Endodermal cell (in vitro differentiated cells): ENCODE measurements around the gene MAPRE2. TPM values are rescaled to one million over a fixed set of nuclear protein-coding genes. Genes with fewer than 3 reads are reported as not detected.

Source experiments
- DNase-seq: peaks from one replicate; pipeline ENCODE4 v3.0.0-alpha.2; 2017
- H3K27ac ChIP-seq: 2 replicates; pipeline ENCODE4 v1.5.1; 2013; ENCODE audit warnings: mild to moderate bottlenecking, low read depth, low read length, moderate library complexity
- H3K27me3 ChIP-seq: 2 replicates; pipeline ENCODE4 v1.6.1; 2013; ENCODE audit warnings: mild to moderate bottlenecking, low read length, moderate library complexity; ENCODE audit not compliant: insufficient read depth, control insufficient read depth, poor library complexity, severe bottlenecking
- H3K36me3 ChIP-seq: 2 replicates; pipeline ENCODE4 v1.7.0; 2013; ENCODE audit warnings: mild to moderate bottlenecking, low read length, moderate library complexity; ENCODE audit not compliant: control insufficient read depth, insufficient read depth
- H3K4me1 ChIP-seq: one replicate; pipeline ENCODE4 v1.7.0; 2013; ENCODE audit warnings: low read length; ENCODE audit not compliant: control insufficient read depth, insufficient read depth
- H3K4me3 ChIP-seq: 2 replicates; pipeline ENCODE4 v1.5.1; 2013; ENCODE audit warnings: mild to moderate bottlenecking, low read length, moderate library complexity
- H3K9ac ChIP-seq: 2 replicates; pipeline ENCODE4 v1.6.1; 2013; ENCODE audit warnings: mild to moderate bottlenecking, low read length, moderate library complexity; ENCODE audit not compliant: poor library complexity, severe bottlenecking; ENCODE audit errors: extremely low read depth
- H3K9me3 ChIP-seq: 2 replicates; pipeline ENCODE4 v1.6.1; 2013; ENCODE audit warnings: mild to moderate bottlenecking, low read length, moderate library complexity; ENCODE audit not compliant: control insufficient read depth
- H3K27ac Mint-ChIP-seq: 2 replicates; pipeline ENCODE4 v1.8.0; 2020; ENCODE audit warnings: mixed read lengths
- H3K27me3 Mint-ChIP-seq: 2 replicates; pipeline ENCODE4 v1.8.0; 2021; ENCODE audit warnings: mild to moderate bottlenecking, mixed read lengths; ENCODE audit not compliant: insufficient read depth
- H3K36me3 Mint-ChIP-seq: 2 replicates; pipeline ENCODE4 v1.8.0; 2020; ENCODE audit warnings: low read depth, mixed read lengths
- H3K4me1 Mint-ChIP-seq: 2 replicates; pipeline ENCODE4 v1.8.0; 2020; ENCODE audit warnings: mixed read lengths
- H3K4me3 Mint-ChIP-seq: 2 replicates; pipeline ENCODE4 v1.8.0; 2020; ENCODE audit warnings: mild to moderate bottlenecking, moderate library complexity, mixed read lengths
- H3K9me3 Mint-ChIP-seq: 2 replicates; pipeline ENCODE4 v1.8.0; 2020; ENCODE audit warnings: mild to moderate bottlenecking, mixed read lengths
- CTCF ChIP-seq: fragments of 200-600 bp; sonication (generic); conservative IDR thresholded peaks from 2 replicates; pipeline ENCODE4 v1.5.0; 2021; ENCODE audit warnings: antibody characterized with exemption, mild to moderate bottlenecking
- WGBS, 2 experiments: methylation state at CpG; one replicate each; pipeline versions ENCODE4 v1.1.5 to v1.1.7; 2013; ENCODE audit warnings: missing lambda C conversion rate in 2 of 2, mixed read lengths in 1 of 2; ENCODE audit not compliant: insufficient coverage in 1 of 2, insufficient read length in 1 of 2; 5-methylcytosine and 5-hydroxymethylcytosine counted together
- total RNA-seq, 2 donors: library from RNA; stranded (reverse); fragmentation: NEBNext Ultra II Directional in 1 of 2; extraction: Animal tissue kit (Norgen Biotek cat#: 25700) in 1 of 2; gene quantifications; 2 replicates in 1 of 2; 3 replicates in 1 of 2; pipeline ENCODE4 v1.2.1, GENCODE V29; 2021

The MAPRE2 gene
- total RNA-seq, 2 donors from 2014 or later: 15.2 to 16.5 TPM

- Mint-ChIP-seq H3K4me3 (no peak overlapping the region), H3K36me3 (peaks cover 13% of the 10 kb centered on the region), H3K9me3 (no peaks in the 10 kb centered on the region), H3K27me3 (no peaks in the 10 kb centered on the region), H3K4me1 (no peaks in the 10 kb centered on the region), H3K27ac (no peak overlapping the region)
- no peak overlapping the region for H3K4me3 ChIP-seq
- no peak for TF ChIP-seq CTCF
- no peaks in the 10 kb centered on the region for H3K36me3 ChIP-seq
- H3K4me1 ChIP-seq: no peaks in the 10 kb centered on the region
- DNase-seq: no peak
- H3K9ac ChIP-seq: no peak overlapping the region
- no peak overlapping the region for H3K27ac ChIP-seq
- H3K9me3 ChIP-seq: no peaks in the 10 kb centered on the region
- 96 to 97% methylated on average over 3 of the region's 3 CpGs for WGBS, 2 experiments
- H3K27me3 ChIP-seq: no peaks in the 10 kb centered on the region
Measured at GRCh38 chr18:35136248-35136647, 95.0 kb downstream of the MAPRE2 start.

- no peak overlapping the region for H3K27ac Mint-ChIP-seq
- DNase-seq: no peak
- no peaks in the 10 kb centered on the region for H3K36me3 ChIP-seq
- no peak overlapping the region for H3K4me3 ChIP-seq
- no peak for TF ChIP-seq CTCF
- peaks cover 13% of the 10 kb centered on the region for H3K36me3 Mint-ChIP-seq
- no peak overlapping the region for H3K4me3 Mint-ChIP-seq
- no peaks in the 10 kb centered on the region for H3K4me1 ChIP-seq
- H3K4me1 Mint-ChIP-seq: no peaks in the 10 kb centered on the region
- 90 to 91% methylated on average over 1 to 2 of the region's 2 CpGs for WGBS, 2 experiments
- H3K9ac ChIP-seq: no peak overlapping the region
- H3K27ac ChIP-seq: no peak overlapping the region
- H3K27me3 ChIP-seq: no peaks in the 10 kb centered on the region
- H3K27me3 Mint-ChIP-seq: no peaks in the 10 kb centered on the region
- no peaks in the 10 kb centered on the region for H3K9me3 Mint-ChIP-seq
- no peaks in the 10 kb centered on the region for H3K9me3 ChIP-seq
Measured at GRCh38 chr18:35136885-35137284, 95.7 kb downstream of the MAPRE2 start.

- Histone ChIP-seq H3K27me3 (no peaks in the 10 kb centered on the region), H3K27ac (no peak overlapping the region), H3K9me3 (no peaks in the 10 kb centered on the region), H3K36me3 (no peaks in the 10 kb centered on the region), H3K4me1 (no peaks in the 10 kb centered on the region), H3K9ac (no peak overlapping the region), H3K4me3 (no peak overlapping the region)
- 91 to 95% methylated on average over 9 to 10 of the region's 10 CpGs for WGBS, 2 experiments
- no peaks in the 10 kb centered on the region for H3K27me3 Mint-ChIP-seq
- H3K4me1 Mint-ChIP-seq: no peaks in the 10 kb centered on the region
- peaks cover 13% of the 10 kb centered on the region for H3K36me3 Mint-ChIP-seq
- no peak overlapping the region for H3K4me3 Mint-ChIP-seq
- H3K9me3 Mint-ChIP-seq: no peaks in the 10 kb centered on the region
- H3K27ac Mint-ChIP-seq: no peak overlapping the region
- DNase-seq: no peak
- TF ChIP-seq CTCF: no peak
Measured at GRCh38 chr18:35137632-35138031, 96.4 kb downstream of the MAPRE2 start.
